ENCODE data around the gene TSC22D1.

Gene TSC22D1

GRCh38 chr13:44431150-44431549 is 145.0 kb downstream of the TSC22D1 start:
- H3K9me2 ChIP-seq (replicated peaks; ENCODE audit: insufficient read depth, low read length), result no peaks in the 10 kb centered on the region
- H2AFZ ChIP-seq (ENCODE audit: low read length), result no peak overlapping the region
- H3K4me3 ChIP-seq (ENCODE audit: low read length), result no peak overlapping the region
- TF ChIP-seq CTCF (IDR thresholded peaks at IDR 0.05; ENCODE audit: low read length) (no peak), EZH2phosphoT487 (IDR thresholded peaks at IDR 0.05; ENCODE audit: low read length) (no peak), EZH2 (optimal IDR thresholded peaks at IDR 0.05; ENCODE audit: low read depth, low read length) (no peak)
- H3K27ac ChIP-seq (ENCODE audit: low read length), result no peak overlapping the region
- H4K20me1 ChIP-seq (ENCODE audit: insufficient read depth, low read length), result no peaks in the 10 kb centered on the region
- no peaks in the 10 kb centered on the region for H3K27me3 ChIP-seq (replicated peaks; ENCODE audit: insufficient read depth, low read length)
- no peaks in the 10 kb centered on the region for H3K9me3 ChIP-seq (replicated peaks; ENCODE audit: insufficient read depth, low read length)
- no peaks in the 10 kb centered on the region for H3K36me3 ChIP-seq (replicated peaks; ENCODE audit: insufficient read depth, low read length)
- DNase-seq, result no peak
- H3K4me1 ChIP-seq (ENCODE audit: low read length), result no peaks in the 10 kb centered on the region
- no peak overlapping the region for H3K4me2 ChIP-seq (ENCODE audit: low read depth, low read length)
- no peaks in the 10 kb centered on the region for H3F3A ChIP-seq (ENCODE audit: insufficient read depth, low read length)
- H3K9ac ChIP-seq (ENCODE audit: low read length), result no peak overlapping the region
- H3K79me2 ChIP-seq (ENCODE audit: low read length), result no peaks in the 10 kb centered on the region

DNA sequence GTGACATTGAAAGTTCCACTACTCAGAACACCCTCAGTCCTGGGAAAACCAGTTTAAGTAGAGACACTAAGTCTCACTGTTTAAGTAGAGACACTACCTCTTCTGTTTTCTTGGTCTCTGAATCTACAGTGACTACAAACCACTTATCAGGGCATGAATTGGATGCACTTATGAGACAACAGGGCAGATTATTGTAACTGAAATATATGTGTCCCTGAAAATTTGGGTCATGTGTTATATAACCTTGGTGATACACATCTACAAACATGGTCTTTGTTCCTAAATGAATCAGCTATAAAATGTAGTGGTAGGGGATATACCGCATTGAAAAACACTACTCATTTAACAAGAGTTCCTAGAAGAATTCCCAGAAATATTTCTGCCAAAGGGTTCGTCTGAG is 146.8 kb downstream of the TSC22D1 start:
- H3K4me3 ChIP-seq (ENCODE audit: low read length), result no peak overlapping the region
- TF ChIP-seq CTCF (IDR thresholded peaks at IDR 0.05; ENCODE audit: low read length), result no peak
- TF ChIP-seq EZH2phosphoT487 (IDR thresholded peaks at IDR 0.05; ENCODE audit: low read length), result no peak
- TF ChIP-seq EZH2 (optimal IDR thresholded peaks at IDR 0.05; ENCODE audit: low read depth, low read length), result no peak

GRCh38 chr13:44426461-44426860 is 149.7 kb downstream of the TSC22D1 start:
- TF ChIP-seq CTCF (IDR thresholded peaks at IDR 0.05; ENCODE audit: low read length) (no peak), EZH2 (optimal IDR thresholded peaks at IDR 0.05; ENCODE audit: low read depth, low read length) (no peak), EZH2phosphoT487 (IDR thresholded peaks at IDR 0.05; ENCODE audit: low read length) (no peak)
- no peak for DNase-seq
- Histone ChIP-seq H3K9ac (ENCODE audit: low read length) (no peak overlapping the region), H3K27me3 (replicated peaks; ENCODE audit: insufficient read depth, low read length) (no peaks in the 10 kb centered on the region), H3K9me2 (replicated peaks; ENCODE audit: insufficient read depth, low read length) (no peaks in the 10 kb centered on the region), H3K4me2 (ENCODE audit: low read depth, low read length) (no peak overlapping the region), H3K36me3 (replicated peaks; ENCODE audit: insufficient read depth, low read length) (no peaks in the 10 kb centered on the region), H3F3A (ENCODE audit: insufficient read depth, low read length) (no peaks in the 10 kb centered on the region), H4K20me1 (ENCODE audit: insufficient read depth, low read length) (no peaks in the 10 kb centered on the region), H3K4me3 (ENCODE audit: low read length) (no peak overlapping the region), H2AFZ (ENCODE audit: low read length) (no peak overlapping the region), H3K27ac (ENCODE audit: low read length) (no peak overlapping the region), H3K79me2 (ENCODE audit: low read length) (no peaks in the 10 kb centered on the region), H3K9me3 (replicated peaks; ENCODE audit: insufficient read depth, low read length) (no peaks in the 10 kb centered on the region), H3K4me1 (ENCODE audit: low read length) (no peaks in the 10 kb centered on the region)

More for the DNA sequence above, 146.8 kb downstream of the TSC22D1 start:
- Histone ChIP-seq H3K79me2 (ENCODE audit: low read length) (no peaks in the 10 kb centered on the region), H3K36me3 (replicated peaks; ENCODE audit: insufficient read depth, low read length) (no peaks in the 10 kb centered on the region), H3K9me3 (replicated peaks; ENCODE audit: insufficient read depth, low read length) (no peaks in the 10 kb centered on the region), H4K20me1 (ENCODE audit: insufficient read depth, low read length) (no peaks in the 10 kb centered on the region), H3K9me2 (replicated peaks; ENCODE audit: insufficient read depth, low read length) (no peaks in the 10 kb centered on the region), H2AFZ (ENCODE audit: low read length) (no peak overlapping the region), H3K4me2 (ENCODE audit: low read depth, low read length) (no peak overlapping the region), H3K27me3 (replicated peaks; ENCODE audit: insufficient read depth, low read length) (no peaks in the 10 kb centered on the region), H3K9ac (ENCODE audit: low read length) (no peak overlapping the region), H3F3A (ENCODE audit: insufficient read depth, low read length) (no peaks in the 10 kb centered on the region), H3K27ac (ENCODE audit: low read length) (no peak overlapping the region), H3K4me1 (ENCODE audit: low read length) (no peaks in the 10 kb centered on the region)
- no peak for DNase-seq

- H3K27me3 ChIP-seq (replicated peaks; ENCODE audit: insufficient read depth, low read length), result no peaks in the 10 kb centered on the region
- H3K9me2 ChIP-seq (replicated peaks; ENCODE audit: insufficient read depth, low read length), result no peaks in the 10 kb centered on the region
- H3K36me3 ChIP-seq (replicated peaks; ENCODE audit: insufficient read depth, low read length), result no peaks in the 10 kb centered on the region
- no peaks in the 10 kb centered on the region for H4K20me1 ChIP-seq (ENCODE audit: insufficient read depth, low read length)
- no peaks in the 10 kb centered on the region for H3K4me1 ChIP-seq (ENCODE audit: low read length)
- no peak overlapping the region for H3K9ac ChIP-seq (ENCODE audit: low read length)
- no peak overlapping the region for H3K4me2 ChIP-seq (ENCODE audit: low read depth, low read length)
- no peak overlapping the region for H3K4me3 ChIP-seq (ENCODE audit: low read length)
- TF ChIP-seq EZH2 (optimal IDR thresholded peaks at IDR 0.05; ENCODE audit: low read depth, low read length) (no peak), EZH2phosphoT487 (IDR thresholded peaks at IDR 0.05; ENCODE audit: low read length) (no peak)
- no peak for DNase-seq
- H3K9me3 ChIP-seq (replicated peaks; ENCODE audit: insufficient read depth, low read length), result no peaks in the 10 kb centered on the region
- no peak overlapping the region for H3K27ac ChIP-seq (ENCODE audit: low read length)
- H3F3A ChIP-seq (ENCODE audit: insufficient read depth, low read length), result no peaks in the 10 kb centered on the region
- H2AFZ ChIP-seq (ENCODE audit: low read length), result no peak overlapping the region
- no peaks in the 10 kb centered on the region for H3K79me2 ChIP-seq (ENCODE audit: low read length)
Measured at GRCh38 chr13:44425815-44426078, 150.4 kb downstream of the TSC22D1 start.

All from MM.1S (cell line).